HUES48 (cell line): ENCODE data around the gene PPARGC1A.

Source experiments
- H3K27ac ChIP-seq: one replicate; pipeline ENCODE4 v1.7.0; 2013; ENCODE audit warnings: low read depth, low read length, inconsistent platforms
- H3K27me3 ChIP-seq: 2 replicates; pipeline ENCODE4 v1.6.1; 2013; ENCODE audit warnings: mild to moderate bottlenecking, low read length; ENCODE audit not compliant: control insufficient read depth, insufficient read depth
- H3K36me3 ChIP-seq: 2 replicates; pipeline ENCODE4 v1.6.1; 2013; ENCODE audit warnings: low read length; ENCODE audit not compliant: control insufficient read depth, insufficient read depth
- H3K4me1 ChIP-seq: 2 replicates; pipeline ENCODE4 v1.6.1; 2013; ENCODE audit warnings: mild to moderate bottlenecking, low read length; ENCODE audit not compliant: control insufficient read depth, insufficient read depth
- H3K4me3 ChIP-seq: 2 replicates; pipeline ENCODE4 v1.5.1; 2013; ENCODE audit warnings: mild to moderate bottlenecking, low read depth, low read length
- H3K9ac ChIP-seq: 2 replicates; pipeline ENCODE4 v1.6.1; 2013; ENCODE audit warnings: mild to moderate bottlenecking, low read depth, low read length, moderate library complexity
- H3K9me3 ChIP-seq: 2 replicates; pipeline ENCODE4 v1.6.1; 2013; ENCODE audit warnings: low read length; ENCODE audit not compliant: control insufficient read depth, insufficient read depth

The PPARGC1A gene, protein sequence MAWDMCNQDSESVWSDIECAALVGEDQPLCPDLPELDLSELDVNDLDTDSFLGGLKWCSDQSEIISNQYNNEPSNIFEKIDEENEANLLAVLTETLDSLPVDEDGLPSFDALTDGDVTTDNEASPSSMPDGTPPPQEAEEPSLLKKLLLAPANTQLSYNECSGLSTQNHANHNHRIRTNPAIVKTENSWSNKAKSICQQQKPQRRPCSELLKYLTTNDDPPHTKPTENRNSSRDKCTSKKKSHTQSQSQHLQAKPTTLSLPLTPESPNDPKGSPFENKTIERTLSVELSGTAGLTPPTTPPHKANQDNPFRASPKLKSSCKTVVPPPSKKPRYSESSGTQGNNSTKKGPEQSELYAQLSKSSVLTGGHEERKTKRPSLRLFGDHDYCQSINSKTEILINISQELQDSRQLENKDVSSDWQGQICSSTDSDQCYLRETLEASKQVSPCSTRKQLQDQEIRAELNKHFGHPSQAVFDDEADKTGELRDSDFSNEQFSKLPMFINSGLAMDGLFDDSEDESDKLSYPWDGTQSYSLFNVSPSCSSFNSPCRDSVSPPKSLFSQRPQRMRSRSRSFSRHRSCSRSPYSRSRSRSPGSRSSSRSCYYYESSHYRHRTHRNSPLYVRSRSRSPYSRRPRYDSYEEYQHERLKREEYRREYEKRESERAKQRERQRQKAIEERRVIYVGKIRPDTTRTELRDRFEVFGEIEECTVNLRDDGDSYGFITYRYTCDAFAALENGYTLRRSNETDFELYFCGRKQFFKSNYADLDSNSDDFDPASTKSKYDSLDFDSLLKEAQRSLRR

DNA sequence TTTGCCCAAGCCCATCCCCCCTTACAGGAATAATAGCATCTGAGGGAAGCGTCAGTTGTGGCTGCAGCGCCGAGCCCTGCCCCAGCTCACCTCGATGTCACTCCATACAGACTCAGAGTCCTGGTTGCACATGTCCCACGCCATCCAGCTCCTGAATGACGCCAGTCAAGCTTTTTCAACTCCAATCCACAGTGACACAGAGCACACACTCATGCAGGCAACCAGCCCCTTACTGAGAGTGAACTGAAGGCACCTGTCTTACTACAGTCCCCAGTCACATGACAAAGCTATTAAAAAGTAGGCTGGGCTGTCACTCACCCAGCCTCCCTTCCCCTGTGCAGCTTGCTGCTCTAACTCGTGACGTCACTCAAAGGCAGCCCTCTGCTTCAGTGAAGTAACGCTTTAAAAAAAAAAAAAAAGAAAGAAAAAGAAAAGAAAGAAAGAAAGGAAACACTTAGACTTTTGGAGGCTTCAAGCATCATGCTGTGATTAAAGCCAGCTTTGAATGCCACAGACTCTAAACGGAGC lies at the start of gene PPARGC1A:
Gene PPARGC1A, minus strand, starts transcription at position 234 of the 528 bp plus-strand sequence. Its CDS starts 90 bp downstream, at position 144.
- H3K4me1 ChIP-seq = peaks cover 62% of the 10 kb centered on the region
- H3K9ac ChIP-seq = no peak within 1 kb of the TSS

DNA sequence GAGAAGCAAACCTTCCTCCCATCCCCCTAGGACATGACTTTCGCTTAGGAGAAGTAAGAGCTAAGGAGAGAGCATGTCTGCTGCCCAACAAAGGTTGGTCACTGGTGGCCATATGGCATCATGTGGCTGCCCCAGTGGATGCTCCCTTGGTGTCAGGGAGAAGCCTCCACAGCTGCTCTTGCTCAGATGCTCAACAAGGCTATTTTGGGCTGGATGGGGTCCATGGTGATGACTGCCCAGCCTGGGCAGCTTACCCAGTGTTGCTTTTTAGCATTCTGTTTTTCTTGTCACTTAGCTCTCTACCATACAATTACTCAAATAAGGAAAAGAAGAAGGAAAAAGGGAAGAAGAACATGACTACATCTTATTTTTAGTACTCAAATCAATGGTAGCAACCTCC lies 48.9 kb upstream of the PPARGC1A start:
- Histone ChIP-seq H3K27ac (no peak overlapping the region), H3K27me3 (no peaks in the 10 kb centered on the region), H3K9me3 (no peaks in the 10 kb centered on the region), H3K9ac (no peak overlapping the region), H3K4me3 (no peak overlapping the region), H3K4me1 (peaks cover 20% of the 10 kb centered on the region), H3K36me3 (no peaks in the 10 kb centered on the region)

More for the DNA sequence above, at the start of gene PPARGC1A:
- Histone ChIP-seq H3K27ac (no peak within 1 kb of the TSS), H3K4me3 (peak within 1 kb of the TSS; percentile 58), H3K9me3 (no peaks in the 10 kb centered on the region), H3K36me3 (no peaks in the 10 kb centered on the region), H3K27me3 (peaks cover 27% of the 10 kb centered on the region)

DNA sequence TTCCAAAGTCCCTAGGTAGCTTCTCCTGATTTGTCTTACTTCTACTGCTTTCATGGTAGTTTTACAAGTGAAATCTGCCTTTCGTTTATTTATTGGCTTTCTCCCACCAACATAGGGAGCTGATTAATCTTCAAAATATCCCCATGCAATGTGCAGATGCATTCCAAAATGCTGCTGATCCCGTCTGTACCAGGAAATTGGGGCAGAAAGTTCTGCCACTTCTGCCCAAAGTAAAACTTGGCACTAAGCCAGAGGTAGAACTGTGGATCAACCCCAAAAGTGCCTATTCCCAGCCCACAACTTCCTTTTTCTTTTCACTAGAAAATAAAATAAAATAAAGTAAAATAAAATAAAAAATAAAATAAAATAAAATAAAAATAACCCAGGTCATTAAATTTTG lies 47.3 kb upstream of the PPARGC1A start:
- Histone ChIP-seq H3K9ac (no peak overlapping the region), H3K9me3 (no peaks in the 10 kb centered on the region), H3K27ac (no peak overlapping the region), H3K27me3 (no peaks in the 10 kb centered on the region), H3K36me3 (no peaks in the 10 kb centered on the region), H3K4me1 (peaks cover 36% of the 10 kb centered on the region), H3K4me3 (no peak overlapping the region)

DNA sequence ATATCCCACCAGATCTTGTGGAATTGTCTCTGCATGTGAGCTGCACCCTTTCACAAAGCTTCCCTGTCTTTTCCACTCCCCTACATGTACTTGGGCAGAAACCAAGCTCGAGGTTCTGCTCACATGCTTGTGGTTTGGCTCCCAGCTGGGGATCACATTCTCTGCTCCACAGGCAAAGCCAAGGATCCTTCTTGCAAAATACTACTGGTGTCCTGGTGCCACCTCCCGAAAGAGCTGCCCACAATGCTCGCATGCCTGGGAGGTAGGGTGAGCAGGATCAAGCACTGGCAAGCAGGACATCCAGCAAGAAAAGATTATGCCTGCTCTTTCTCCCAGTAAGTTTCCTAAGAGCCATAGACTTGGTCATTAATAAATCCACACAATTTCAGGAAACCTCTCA lies 45.1 kb upstream of the PPARGC1A start:
- Histone ChIP-seq H3K4me1 (peaks cover 58% of the 10 kb centered on the region), H3K9me3 (no peaks in the 10 kb centered on the region), H3K4me3 (no peak overlapping the region), H3K9ac (no peak overlapping the region), H3K27me3 (no peaks in the 10 kb centered on the region), H3K27ac (peak overlapping the region; percentile 86), H3K36me3 (no peaks in the 10 kb centered on the region)

DNA sequence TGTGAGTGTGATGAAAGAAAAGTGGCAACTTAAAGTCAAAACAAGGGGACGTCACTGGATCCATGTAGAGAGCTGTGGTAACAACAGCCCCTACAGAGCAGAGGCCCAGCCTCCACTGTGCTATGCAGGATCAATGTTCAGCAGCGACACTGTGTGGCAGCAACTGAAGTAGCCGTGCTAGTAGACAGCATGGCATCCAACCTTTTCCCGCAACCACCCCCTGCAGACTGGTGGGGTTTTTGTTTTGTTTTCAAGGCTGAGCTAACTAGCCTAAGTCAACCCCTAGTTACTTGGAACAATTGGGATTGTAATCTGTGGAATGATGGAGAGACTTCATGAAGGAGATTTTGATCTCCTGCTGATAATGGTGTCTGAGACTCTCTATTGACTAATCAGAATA lies 44.4 kb upstream of the PPARGC1A start:
- peak overlapping the region; percentile 86 for H3K27ac ChIP-seq
- H3K4me3 ChIP-seq = no peak overlapping the region
- H3K9me3 ChIP-seq = no peaks in the 10 kb centered on the region
- H3K9ac ChIP-seq = no peak overlapping the region
- H3K36me3 ChIP-seq = no peaks in the 10 kb centered on the region
- H3K4me1 ChIP-seq = peaks cover 65% of the 10 kb centered on the region
- no peaks in the 10 kb centered on the region for H3K27me3 ChIP-seq

DNA sequence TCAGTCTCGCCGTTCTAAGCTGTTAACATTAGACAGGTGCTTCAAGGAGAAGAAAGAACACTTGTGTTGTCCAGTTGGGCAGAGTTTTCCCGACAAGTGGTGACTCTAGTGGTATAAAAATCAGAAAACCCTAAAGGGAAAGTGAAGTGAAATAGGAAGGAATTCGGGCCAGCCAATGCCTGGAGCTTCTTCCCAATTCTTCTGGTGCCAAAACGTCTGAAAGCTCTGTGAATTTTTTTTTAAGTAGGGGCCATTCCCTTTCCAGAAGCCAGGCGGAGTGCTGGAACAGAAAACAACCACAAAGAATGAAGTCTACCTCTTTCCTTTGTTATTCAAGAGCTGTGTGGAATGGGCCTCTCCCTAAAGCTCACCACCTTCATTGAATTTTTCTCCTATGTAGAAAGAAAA lies 43.1 kb upstream of the PPARGC1A start:
- Histone ChIP-seq H3K9me3 (no peaks in the 10 kb centered on the region), H3K4me3 (peak overlapping the region; percentile 37), H3K27ac (peak overlapping the region; percentile 83), H3K9ac (peak overlapping the region; percentile 2; the same call in 1 of the 2 replicates), H3K36me3 (no peaks in the 10 kb centered on the region), H3K4me1 (peaks cover 66% of the 10 kb centered on the region), H3K27me3 (no peaks in the 10 kb centered on the region)

DNA sequence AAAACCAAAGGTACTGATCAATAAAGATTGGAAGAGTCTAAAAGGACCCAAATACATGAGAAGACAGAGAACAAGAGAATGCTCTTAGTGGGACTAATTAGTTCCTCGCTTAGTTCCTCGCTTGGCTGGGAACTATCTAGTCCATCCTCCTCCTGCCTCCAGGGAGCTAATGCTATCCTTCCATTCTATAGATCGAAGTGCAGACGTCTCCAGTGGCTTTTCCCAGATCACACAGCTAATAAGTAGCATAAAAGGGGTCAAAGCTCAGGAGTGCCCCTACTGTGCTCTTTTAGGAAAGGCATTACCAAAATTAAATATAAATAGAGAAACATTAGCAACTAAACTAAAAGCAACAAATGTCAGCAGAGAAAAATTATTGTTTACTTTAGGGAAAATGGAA lies 42.3 kb upstream of the PPARGC1A start:
- H3K9me3 ChIP-seq = no peaks in the 10 kb centered on the region
- no peak overlapping the region for H3K4me3 ChIP-seq

DNA sequence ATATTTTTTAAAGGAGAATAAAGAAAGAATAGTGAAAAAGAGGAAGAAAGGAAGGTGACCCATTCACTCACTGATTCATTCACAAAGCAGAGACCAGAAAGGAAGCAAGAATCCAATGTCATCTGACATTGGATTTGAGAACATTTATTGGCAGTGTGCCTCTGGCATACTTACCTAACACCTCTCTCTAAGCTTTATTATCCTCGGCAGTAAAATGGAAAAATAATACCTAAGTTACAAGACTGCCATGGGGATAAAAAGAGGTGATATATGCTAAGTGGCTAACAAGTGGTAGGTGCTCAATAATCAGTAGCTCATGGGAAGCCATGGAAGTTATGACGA lies 41.6 kb upstream of the PPARGC1A start:
- Histone ChIP-seq H3K4me1 (peaks cover 66% of the 10 kb centered on the region), H3K27me3 (no peaks in the 10 kb centered on the region), H3K9ac (no peak overlapping the region), H3K27ac (no peak overlapping the region), H3K4me3 (no peak overlapping the region), H3K36me3 (no peaks in the 10 kb centered on the region), H3K9me3 (no peaks in the 10 kb centered on the region)

More for the DNA sequence above, 42.3 kb upstream of the PPARGC1A start:
- Histone ChIP-seq H3K9ac (no peak overlapping the region), H3K27me3 (no peaks in the 10 kb centered on the region), H3K4me1 (peaks cover 63% of the 10 kb centered on the region), H3K36me3 (no peaks in the 10 kb centered on the region), H3K27ac (peak overlapping the region; percentile 37)

DNA sequence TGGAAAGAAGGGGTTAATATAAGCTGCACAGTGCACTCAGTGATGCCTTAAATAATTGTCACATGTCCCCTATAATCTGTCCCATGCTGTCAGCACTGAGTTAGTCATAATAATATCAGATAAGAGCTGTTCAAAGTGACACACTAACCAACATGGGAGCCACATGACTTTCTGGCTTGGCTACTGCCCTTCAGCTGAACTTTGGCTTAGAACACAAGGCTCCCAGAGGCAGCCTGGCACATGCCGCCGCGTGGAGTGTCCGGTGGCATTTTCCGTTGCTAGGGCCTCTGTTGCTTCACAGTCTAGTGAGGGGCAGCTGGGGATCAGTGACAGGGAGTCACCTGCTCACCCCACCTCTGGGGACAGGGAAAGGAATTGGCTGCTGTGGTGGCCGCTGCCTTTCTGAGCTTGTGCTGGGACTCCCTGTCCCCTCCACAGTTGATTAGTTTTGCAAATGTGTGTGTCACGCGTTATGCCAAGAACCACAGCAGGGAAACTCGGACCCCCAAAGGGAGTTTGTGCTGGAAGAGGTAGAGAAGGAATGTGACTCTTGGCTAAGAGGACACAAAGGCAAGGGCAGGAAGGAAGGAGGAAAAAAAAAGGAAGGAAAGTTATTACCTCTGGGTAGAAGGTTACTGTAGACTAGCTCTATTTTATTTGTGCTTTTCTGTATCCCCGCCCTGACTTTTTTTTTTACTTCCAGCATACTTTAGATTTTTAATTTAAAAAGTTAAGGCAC lies 41.1 kb upstream of the PPARGC1A start:
- H3K36me3 ChIP-seq = no peaks in the 10 kb centered on the region
- H3K27ac ChIP-seq = no peak overlapping the region
- no peak overlapping the region for H3K9ac ChIP-seq
- H3K27me3 ChIP-seq = no peaks in the 10 kb centered on the region
- no peaks in the 10 kb centered on the region for H3K9me3 ChIP-seq
- H3K4me3 ChIP-seq = no peak overlapping the region
- peaks cover 66% of the 10 kb centered on the region for H3K4me1 ChIP-seq

DNA sequence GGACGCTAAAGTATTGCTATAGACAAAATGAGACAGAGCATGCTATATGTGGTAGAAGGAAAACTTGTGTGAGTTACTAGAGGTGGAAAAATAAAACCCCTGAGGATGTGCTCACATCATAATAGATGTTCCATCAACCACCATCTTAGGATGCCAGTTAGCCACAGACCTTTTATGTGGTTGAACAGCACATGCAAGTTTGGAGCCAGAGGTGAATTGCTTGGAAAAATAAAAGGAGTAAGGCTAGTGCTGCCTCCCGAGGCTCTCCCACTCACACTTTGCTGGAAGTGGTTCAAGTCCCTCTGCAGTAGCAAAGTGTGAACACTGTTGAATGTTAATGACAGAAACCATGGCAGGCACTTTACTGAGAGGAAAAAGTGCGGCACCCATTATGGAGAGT lies 39.4 kb upstream of the PPARGC1A start:
- no peak overlapping the region for H3K9ac ChIP-seq

More for the DNA sequence above, 39.4 kb upstream of the PPARGC1A start:
- no peaks in the 10 kb centered on the region for H3K36me3 ChIP-seq
- H3K27ac ChIP-seq = no peak overlapping the region
- H3K27me3 ChIP-seq = no peaks in the 10 kb centered on the region
- no peak overlapping the region for H3K4me3 ChIP-seq
- peaks cover 53% of the 10 kb centered on the region for H3K4me1 ChIP-seq
- H3K9me3 ChIP-seq = no peaks in the 10 kb centered on the region
